ENCODE data around the gene NR3C1.

Gene NR3C1

DNA sequence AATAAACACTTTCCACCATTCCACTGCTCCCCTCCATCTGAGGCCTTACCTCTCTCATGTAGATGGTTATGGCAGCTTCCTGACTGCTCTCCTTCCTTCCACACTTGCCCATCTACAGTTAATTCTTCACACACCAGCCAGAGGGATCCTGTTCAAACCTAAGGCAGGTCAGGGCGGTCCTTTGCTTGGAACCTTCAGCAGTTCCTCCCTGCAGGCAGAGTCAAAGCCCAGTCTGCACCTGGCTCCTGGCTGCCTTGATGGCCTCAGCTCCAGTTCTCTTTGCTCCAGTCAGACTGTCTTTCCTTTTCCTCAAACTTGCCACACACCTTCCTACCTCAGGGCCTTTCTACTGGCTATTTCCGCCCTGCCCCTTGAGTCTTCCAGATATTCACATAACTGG is 30.2 kb upstream of the NR3C1 start:
- Mint-ChIP-seq H3K4me1 (ENCODE audit: low read depth) (peaks cover 61% of the 10 kb centered on the region), H3K4me3 (no peak overlapping the region), H3K27ac (no peak overlapping the region), H3K27me3 (peaks cover 27% of the 10 kb centered on the region), H3K36me3 (ENCODE audit: low read depth) (no peaks in the 10 kb centered on the region), H3K9me3 (no peaks in the 10 kb centered on the region)
- intact Hi-C loops (cut with micrococcal nuclease): no loop called here

DNA sequence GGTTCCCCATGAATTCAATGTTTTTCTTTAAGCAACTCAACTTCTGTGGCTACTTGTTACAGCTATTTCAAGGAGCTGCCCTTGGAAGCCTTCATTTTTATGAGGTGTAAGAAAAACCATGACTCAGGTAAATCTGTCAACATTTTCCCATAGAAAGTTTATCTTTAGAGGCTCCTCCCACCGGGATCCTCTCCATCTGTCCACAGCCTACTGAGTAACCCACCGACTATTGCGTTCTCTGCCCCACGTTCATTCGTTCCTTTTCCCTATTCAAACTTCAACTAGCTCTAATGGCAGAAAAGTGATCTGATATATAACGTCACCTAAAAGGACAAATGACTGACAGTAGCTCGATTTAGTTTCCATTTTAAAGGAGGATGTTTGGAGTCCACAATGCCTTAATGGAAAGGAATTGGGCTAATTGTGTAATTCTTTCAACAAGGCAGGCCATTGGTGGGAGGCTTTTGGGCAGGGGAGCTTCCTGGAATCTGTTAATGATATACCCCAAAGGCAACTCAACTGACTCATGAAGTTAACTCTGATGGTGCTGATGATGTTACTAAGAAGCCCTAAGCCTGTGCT is 29.3 kb upstream of the NR3C1 start:
- Mint-ChIP-seq H3K36me3 (ENCODE audit: low read depth) (no peaks in the 10 kb centered on the region), H3K27ac (no peak overlapping the region), H3K4me1 (ENCODE audit: low read depth) (peaks cover 63% of the 10 kb centered on the region), H3K9me3 (no peaks in the 10 kb centered on the region), H3K27me3 (peaks cover 22% of the 10 kb centered on the region), H3K4me3 (no peak overlapping the region)
- intact Hi-C loops (cut with micrococcal nuclease): no loop called here

DNA sequence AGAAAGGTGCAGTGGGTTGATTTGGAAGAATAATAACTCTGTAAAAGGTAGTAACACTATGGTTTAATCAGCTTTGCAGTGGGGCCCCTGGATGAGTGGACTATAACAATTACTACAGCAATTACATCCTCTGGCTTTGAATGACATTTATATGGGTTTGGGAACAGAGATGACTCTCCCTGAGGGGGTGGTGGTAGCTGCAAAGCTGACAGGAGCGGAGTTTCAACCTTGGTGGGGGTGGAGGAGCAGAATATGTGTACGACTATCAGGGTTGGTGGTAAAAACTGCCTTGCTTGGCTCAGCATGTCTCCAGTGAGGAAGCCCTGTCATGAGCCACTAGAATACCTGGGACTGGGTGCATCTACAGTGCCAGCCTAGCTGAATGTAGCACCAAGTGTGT is 28.3 kb upstream of the NR3C1 start:
- Mint-ChIP-seq H3K4me3 (no peak overlapping the region), H3K9me3 (no peaks in the 10 kb centered on the region), H3K4me1 (ENCODE audit: low read depth) (peaks cover 53% of the 10 kb centered on the region), H3K27me3 (peaks cover 13% of the 10 kb centered on the region), H3K36me3 (ENCODE audit: low read depth) (no peaks in the 10 kb centered on the region), H3K27ac (no peak overlapping the region)
- intact Hi-C loops (cut with micrococcal nuclease): no loop called here

DNA sequence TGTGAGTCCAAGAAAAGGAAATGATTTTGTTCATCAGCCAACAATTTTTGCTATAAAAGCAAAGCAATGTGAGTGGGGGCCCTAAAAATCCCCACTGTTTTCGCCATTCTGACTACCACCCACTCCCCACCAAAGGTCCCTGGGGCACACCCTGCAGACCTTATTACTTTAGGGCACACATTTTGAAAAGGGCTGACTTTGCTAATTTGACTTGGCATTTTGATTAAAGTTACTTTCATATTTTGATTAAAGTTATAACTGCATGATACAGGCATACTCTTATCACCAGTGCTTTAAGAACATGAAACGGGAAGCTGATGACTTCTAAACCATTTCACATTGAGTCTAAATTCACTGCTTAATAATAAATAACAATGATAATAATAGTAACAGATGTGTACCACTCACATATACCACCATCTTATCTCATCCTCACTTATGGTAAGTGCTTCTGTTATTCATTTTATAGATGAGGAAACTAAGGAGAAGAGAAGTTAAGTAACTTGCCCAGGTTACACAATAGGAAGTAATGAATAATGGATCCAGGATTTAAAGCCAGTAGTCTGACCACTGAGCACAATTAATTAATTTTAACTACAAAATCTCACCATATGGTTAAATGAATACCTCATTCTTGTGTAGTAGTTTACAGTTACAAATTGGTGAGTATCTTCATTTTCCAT is 25.4 kb upstream of the NR3C1 start:
- intact Hi-C loops (cut with micrococcal nuclease): no loop called here
- Mint-ChIP-seq H3K36me3 (ENCODE audit: low read depth) (no peaks in the 10 kb centered on the region), H3K27me3 (peaks cover 7% of the 10 kb centered on the region), H3K4me3 (no peak overlapping the region), H3K9me3 (no peaks in the 10 kb centered on the region), H3K27ac (no peak overlapping the region), H3K4me1 (ENCODE audit: low read depth) (peaks cover 32% of the 10 kb centered on the region)

- Mint-ChIP-seq H3K27me3 (peaks cover 2% of the 10 kb centered on the region), H3K4me3 (no peak overlapping the region), H3K27ac (no peak overlapping the region), H3K9me3 (no peaks in the 10 kb centered on the region), H3K4me1 (ENCODE audit: low read depth) (peaks cover 26% of the 10 kb centered on the region), H3K36me3 (ENCODE audit: low read depth) (no peaks in the 10 kb centered on the region)
- intact Hi-C loops (cut with micrococcal nuclease): no loop called here
Measured at GRCh38 chr5:143428155-143428554, 24.7 kb upstream of the NR3C1 start.

- Mint-ChIP-seq H3K4me3 (no peak overlapping the region), H3K27ac (no peak overlapping the region), H3K36me3 (ENCODE audit: low read depth) (no peaks in the 10 kb centered on the region), H3K9me3 (no peaks in the 10 kb centered on the region), H3K27me3 (peaks cover 2% of the 10 kb centered on the region), H3K4me1 (ENCODE audit: low read depth) (peaks cover 26% of the 10 kb centered on the region)
- intact Hi-C loops (cut with micrococcal nuclease): no loop called here
Measured at GRCh38 chr5:143427122-143427735, 23.7 kb upstream of the NR3C1 start.

GRCh38 chr5:143426437-143426991 is 23.0 kb upstream of the NR3C1 start:
- intact Hi-C loops (cut with micrococcal nuclease): no loop called here
- H3K9me3 Mint-ChIP-seq: no peaks in the 10 kb centered on the region
- H3K4me1 Mint-ChIP-seq (ENCODE audit: low read depth): peaks cover 20% of the 10 kb centered on the region
- peaks cover 2% of the 10 kb centered on the region for H3K27me3 Mint-ChIP-seq
- no peak overlapping the region for H3K27ac Mint-ChIP-seq
- no peaks in the 10 kb centered on the region for H3K36me3 Mint-ChIP-seq (ENCODE audit: low read depth)
- H3K4me3 Mint-ChIP-seq: no peak overlapping the region

GRCh38 chr5:143425835-143426234 is 22.3 kb upstream of the NR3C1 start:
- peaks cover 16% of the 10 kb centered on the region for H3K4me1 Mint-ChIP-seq (ENCODE audit: low read depth)
- no peak overlapping the region for H3K27ac Mint-ChIP-seq
- no peak overlapping the region for H3K4me3 Mint-ChIP-seq
- H3K9me3 Mint-ChIP-seq: no peaks in the 10 kb centered on the region
- peaks cover 2% of the 10 kb centered on the region for H3K27me3 Mint-ChIP-seq
- intact Hi-C loops (cut with micrococcal nuclease): no loop called here
- no peaks in the 10 kb centered on the region for H3K36me3 Mint-ChIP-seq (ENCODE audit: low read depth)

DNA sequence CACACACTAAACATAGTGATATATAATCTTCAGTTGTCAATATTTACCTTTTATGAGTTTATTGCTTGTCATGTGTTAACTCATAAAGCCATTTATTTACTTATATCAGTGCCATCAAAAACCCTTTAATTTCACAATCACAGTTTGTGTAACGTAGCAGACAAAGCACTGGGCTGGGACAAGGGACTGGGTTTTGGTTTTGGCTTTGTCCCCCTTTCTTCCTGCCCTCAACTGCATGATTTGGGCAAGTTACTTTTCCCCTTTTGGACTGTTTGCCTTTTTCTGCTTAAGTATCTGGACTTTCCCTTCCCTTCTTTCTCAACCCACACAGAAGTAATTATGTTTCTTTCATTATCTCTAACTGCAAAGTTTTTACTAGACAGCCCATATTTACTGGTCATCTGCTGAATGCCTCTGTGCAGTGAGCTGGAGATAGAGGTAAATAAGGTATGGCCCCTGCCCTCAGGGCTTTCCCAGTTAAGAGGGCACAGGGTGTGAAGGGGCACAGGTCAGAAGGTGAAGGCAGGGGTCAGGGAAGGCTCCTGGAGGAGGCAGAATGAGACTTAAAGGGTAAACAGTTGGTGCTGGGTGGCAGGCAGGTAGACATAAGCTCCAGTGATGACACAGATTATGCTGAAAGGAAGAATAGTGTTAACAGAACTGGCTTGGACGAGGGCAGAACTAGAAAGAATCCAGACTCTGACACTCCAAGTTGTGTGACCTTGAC is 14.8 kb upstream of the NR3C1 start:
- intact Hi-C loops (cut with micrococcal nuclease): no loop called here
- Mint-ChIP-seq H3K36me3 (ENCODE audit: low read depth) (no peaks in the 10 kb centered on the region), H3K27ac (peak overlapping the region; percentile 20), H3K27me3 (peaks cover 8% of the 10 kb centered on the region), H3K9me3 (no peaks in the 10 kb centered on the region), H3K4me1 (ENCODE audit: low read depth) (peaks cover 31% of the 10 kb centered on the region), H3K4me3 (no peak overlapping the region)

DNA sequence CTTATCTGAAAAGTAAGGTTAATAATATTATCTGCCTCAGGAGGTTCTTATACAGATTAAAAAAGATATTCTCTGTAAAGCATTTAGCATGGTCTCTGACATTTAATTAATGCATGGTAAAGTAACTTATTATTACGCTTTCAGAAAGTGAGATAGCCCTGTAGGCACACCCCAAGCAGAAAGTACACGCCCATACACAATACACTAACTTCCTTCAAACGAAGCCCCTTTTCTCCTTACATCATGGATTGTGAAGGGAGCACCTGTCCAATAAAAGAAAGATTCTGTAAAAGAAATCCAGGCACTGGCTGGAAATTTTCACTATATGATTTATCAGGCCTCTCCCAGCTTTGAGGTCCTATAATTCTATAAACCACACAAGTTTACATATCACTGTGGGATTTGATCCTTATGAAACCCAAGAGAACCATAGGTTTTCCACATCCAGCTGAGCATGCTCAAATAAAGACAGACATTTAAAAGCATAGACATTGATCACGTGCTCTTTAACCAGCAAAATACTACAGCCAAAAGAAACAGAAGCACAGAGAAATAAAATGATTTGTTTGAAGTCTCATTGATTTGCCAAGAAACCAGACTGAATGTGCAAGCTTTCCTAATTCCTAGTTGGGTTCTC is 14.1 kb upstream of the NR3C1 start:
- no peaks in the 10 kb centered on the region for H3K36me3 Mint-ChIP-seq (ENCODE audit: low read depth)
- H3K9me3 Mint-ChIP-seq: no peaks in the 10 kb centered on the region
- intact Hi-C loops (cut with micrococcal nuclease): no loop called here
- no peak overlapping the region for H3K27ac Mint-ChIP-seq
- peaks cover 8% of the 10 kb centered on the region for H3K27me3 Mint-ChIP-seq
- H3K4me1 Mint-ChIP-seq (ENCODE audit: low read depth): peaks cover 36% of the 10 kb centered on the region
- H3K4me3 Mint-ChIP-seq: no peak overlapping the region

- Mint-ChIP-seq H3K36me3 (ENCODE audit: low read depth) (no peaks in the 10 kb centered on the region), H3K4me1 (ENCODE audit: low read depth) (peaks cover 41% of the 10 kb centered on the region), H3K27me3 (peaks cover 6% of the 10 kb centered on the region), H3K9me3 (no peaks in the 10 kb centered on the region), H3K27ac (no peak overlapping the region), H3K4me3 (no peak overlapping the region)
- intact Hi-C loops (cut with micrococcal nuclease): no loop called here
Measured at GRCh38 chr5:143416411-143416810, 12.9 kb upstream of the NR3C1 start.

GRCh38 chr5:143413958-143414669 is 10.6 kb upstream of the NR3C1 start:
- Mint-ChIP-seq H3K27ac (no peak overlapping the region), H3K9me3 (no peaks in the 10 kb centered on the region), H3K4me3 (no peak overlapping the region), H3K4me1 (ENCODE audit: low read depth) (peaks cover 41% of the 10 kb centered on the region), H3K36me3 (ENCODE audit: low read depth) (no peaks in the 10 kb centered on the region), H3K27me3 (peaks cover 2% of the 10 kb centered on the region)
- intact Hi-C loops (cut with micrococcal nuclease): no loop called here

DNA sequence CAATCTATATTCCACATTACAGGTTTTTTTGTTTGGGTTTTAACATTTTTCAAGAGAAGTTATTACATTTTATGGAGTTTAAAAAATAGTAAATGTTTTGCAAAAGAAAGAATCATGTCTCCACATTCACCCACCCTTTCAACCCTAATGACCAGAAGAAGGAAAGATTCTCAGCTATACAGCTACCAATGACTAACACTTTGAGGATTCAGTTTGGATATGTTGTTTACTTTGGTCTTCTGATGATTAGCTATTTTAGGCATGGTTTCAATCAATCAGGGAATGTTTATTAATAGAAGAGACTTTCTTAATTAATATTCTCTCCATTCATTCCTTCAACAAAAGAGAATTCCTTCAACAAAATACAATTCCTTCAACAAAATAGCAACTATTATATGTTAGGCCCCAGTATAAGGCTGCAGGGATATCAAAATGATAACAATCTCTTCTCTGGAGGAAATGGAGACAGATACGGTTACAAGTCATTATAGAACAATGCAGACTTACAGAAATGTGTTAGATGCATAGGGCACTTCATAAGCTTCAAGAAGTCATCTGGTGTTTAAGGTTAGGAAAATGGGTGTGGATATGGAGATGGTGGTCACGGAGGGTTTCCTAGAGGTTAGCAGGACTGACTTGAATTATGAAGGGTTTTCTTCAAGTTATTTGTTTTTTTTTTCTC is 9.3 kb upstream of the NR3C1 start:
- Mint-ChIP-seq H3K4me3 (no peak overlapping the region), H3K4me1 (ENCODE audit: low read depth) (peaks cover 33% of the 10 kb centered on the region), H3K36me3 (ENCODE audit: low read depth) (no peaks in the 10 kb centered on the region), H3K27me3 (no peaks in the 10 kb centered on the region), H3K27ac (no peak overlapping the region), H3K9me3 (no peaks in the 10 kb centered on the region)
- intact Hi-C loops (cut with micrococcal nuclease): no loop called here
